ENCODE data around the gene MAN2A1.
"Not testable (repeated sequence)": the region's sequence is repeated elsewhere in the genome, so short reads cannot be mapped to it uniquely, and the experiment has no call there.

Gene MAN2A1

GRCh38 chr5:109825450-109825849 is 135.7 kb downstream of the MAN2A1 start:
- H3K36me3 ChIP-seq (ENCODE audit: low read depth): peaks cover 52% of the 10 kb centered on the region
- no peak overlapping the region for H3K4me3 ChIP-seq (ENCODE audit: severe bottlenecking)
- no peak for DNase-seq (ENCODE audit: low spot score)
- no peaks in the 10 kb centered on the region for H3K27me3 ChIP-seq (ENCODE audit: insufficient read depth, poor library complexity, severe bottlenecking)
- ATAC-seq (ENCODE audit: low read depth): peak; percentile 52
- H3K9me3 ChIP-seq (ENCODE audit: severe bottlenecking): no peaks in the 10 kb centered on the region
- H3K4me1 ChIP-seq (ENCODE audit: insufficient read depth, poor library complexity, severe bottlenecking): peaks cover 41% of the 10 kb centered on the region
- H3K27ac ChIP-seq (ENCODE audit: poor library complexity, severe bottlenecking): peak overlapping the region; percentile 62
- TF ChIP-seq CTCF (IDR thresholded peaks at IDR 0.05; ENCODE audit: poor library complexity, severe bottlenecking): no peak

- H3K27ac ChIP-seq (ENCODE audit: poor library complexity, severe bottlenecking): peak overlapping the region; percentile 62
- H3K36me3 ChIP-seq (ENCODE audit: low read depth): peaks cover 47% of the 10 kb centered on the region
- peaks cover 50% of the 10 kb centered on the region for H3K4me1 ChIP-seq (ENCODE audit: insufficient read depth, poor library complexity, severe bottlenecking)
- H3K9me3 ChIP-seq (ENCODE audit: severe bottlenecking): no peaks in the 10 kb centered on the region
- no peak for TF ChIP-seq CTCF (IDR thresholded peaks at IDR 0.05; ENCODE audit: poor library complexity, severe bottlenecking)
- H3K4me3 ChIP-seq (ENCODE audit: severe bottlenecking): no peak overlapping the region
- DNase-seq (ENCODE audit: low spot score) (no peak), ATAC-seq (ENCODE audit: low read depth) (peak; percentile 91)
- no peaks in the 10 kb centered on the region for H3K27me3 ChIP-seq (ENCODE audit: insufficient read depth, poor library complexity, severe bottlenecking)
Measured at GRCh38 chr5:109826426-109826825, 136.7 kb downstream of the MAN2A1 start.

GRCh38 chr5:109829331-109829730 is 139.6 kb downstream of the MAN2A1 start:
- Histone ChIP-seq H3K9me3 (ENCODE audit: severe bottlenecking) (no peaks in the 10 kb centered on the region), H3K27ac (ENCODE audit: poor library complexity, severe bottlenecking) (no peak overlapping the region), H3K36me3 (ENCODE audit: low read depth) (peaks cover 37% of the 10 kb centered on the region), H3K4me3 (ENCODE audit: severe bottlenecking) (no peak overlapping the region), H3K27me3 (ENCODE audit: insufficient read depth, poor library complexity, severe bottlenecking) (no peaks in the 10 kb centered on the region), H3K4me1 (ENCODE audit: insufficient read depth, poor library complexity, severe bottlenecking) (peaks cover 42% of the 10 kb centered on the region)
- ATAC-seq (ENCODE audit: low read depth): no peak
- no peak for TF ChIP-seq CTCF (IDR thresholded peaks at IDR 0.05; ENCODE audit: poor library complexity, severe bottlenecking)
- no peak for DNase-seq (ENCODE audit: low spot score)

GRCh38 chr5:109830955-109831502 is 141.3 kb downstream of the MAN2A1 start:
- Histone ChIP-seq H3K27ac (ENCODE audit: poor library complexity, severe bottlenecking) (peak overlapping the region; percentile 39), H3K9me3 (ENCODE audit: severe bottlenecking) (no peaks in the 10 kb centered on the region), H3K4me3 (ENCODE audit: severe bottlenecking) (no peak overlapping the region), H3K4me1 (ENCODE audit: insufficient read depth, poor library complexity, severe bottlenecking) (peaks cover 25% of the 10 kb centered on the region), H3K27me3 (ENCODE audit: insufficient read depth, poor library complexity, severe bottlenecking) (no peaks in the 10 kb centered on the region), H3K36me3 (ENCODE audit: low read depth) (peaks cover 31% of the 10 kb centered on the region)
- DNase-seq (ENCODE audit: low spot score): no peak
- TF ChIP-seq CTCF (IDR thresholded peaks at IDR 0.05; ENCODE audit: poor library complexity, severe bottlenecking): no peak
- ATAC-seq (ENCODE audit: low read depth): peak; percentile 17; the same call in 2 of the 3 replicates

GRCh38 chr5:109832207-109833188 is 142.8 kb downstream of the MAN2A1 start:
- DNase-seq (ENCODE audit: low spot score): peak; percentile 45

More at GRCh38 chr5:109832207-109833188, 142.8 kb downstream of the MAN2A1 start:
- peaks cover 31% of the 10 kb centered on the region for H3K36me3 ChIP-seq (ENCODE audit: low read depth)
- peak overlapping the region; percentile 39 for H3K27ac ChIP-seq (ENCODE audit: poor library complexity, severe bottlenecking)
- ATAC-seq (ENCODE audit: low read depth); H3K9me3 ChIP-seq (ENCODE audit: severe bottlenecking); H3K27me3 ChIP-seq (ENCODE audit: insufficient read depth, poor library complexity, severe bottlenecking); H3K4me3 ChIP-seq (ENCODE audit: severe bottlenecking): not testable (repeated sequence)
- peaks cover 16% of the 10 kb centered on the region for H3K4me1 ChIP-seq (ENCODE audit: insufficient read depth, poor library complexity, severe bottlenecking)

All from RWPE2 (cell line).